Measurements from ENCODE around the gene GRIK4. TPM values are rescaled to one million over a fixed set of nuclear protein-coding genes. Genes with fewer than 3 reads are reported as not detected.

Gene GRIK4
- polyA plus RNA-seq, 2 donors, result 0.09 to 0.12 TPM

DNA sequence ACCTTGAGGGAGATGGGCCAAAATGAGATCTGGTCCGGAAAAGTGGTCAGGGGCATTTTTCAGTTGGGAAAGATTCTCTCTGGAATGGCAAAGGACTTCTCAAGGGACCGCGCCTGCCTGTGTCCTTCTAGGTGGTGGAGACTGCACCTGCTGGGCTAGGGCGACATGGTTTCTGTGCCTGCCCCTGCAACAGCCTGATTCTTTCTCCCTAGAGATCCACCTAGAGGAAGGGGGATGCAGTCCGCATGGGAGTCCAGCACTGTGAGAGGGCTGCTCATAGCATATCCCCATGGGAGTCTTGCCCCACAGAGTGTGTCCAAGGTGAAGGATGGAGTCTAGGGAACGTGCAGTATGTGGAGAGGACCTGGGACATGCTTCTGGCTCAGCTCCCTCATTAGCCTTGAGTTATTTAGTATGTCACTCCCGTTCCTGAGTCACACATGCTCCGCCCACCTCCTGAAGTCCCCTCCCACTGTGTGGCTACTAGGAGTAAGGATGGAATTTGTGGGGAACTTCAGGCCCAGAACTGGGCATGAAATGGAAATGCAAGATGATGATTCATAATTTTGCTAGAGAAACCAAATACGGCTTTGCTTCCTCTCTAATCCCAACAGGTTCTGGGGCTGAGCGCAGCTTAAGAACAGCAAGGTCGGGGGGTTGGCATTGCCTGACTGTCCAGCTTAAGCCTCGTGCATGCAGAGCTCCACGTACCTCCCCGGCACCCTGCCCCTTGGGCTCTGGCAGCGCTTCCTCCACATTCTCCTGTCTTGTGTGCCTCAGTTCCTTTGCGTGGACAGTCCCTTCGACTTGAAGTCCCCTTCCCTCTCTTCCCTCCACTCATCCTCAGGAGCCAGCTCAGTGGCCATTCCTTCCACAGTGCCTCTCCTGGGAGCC is 35.0 kb downstream of the GRIK4 start:
- H3K9me3 ChIP-seq (ENCODE audit: control insufficient read depth in 2 of 2, insufficient read depth in 1 of 2, low read depth in 1 of 2, low read length in 1 of 2), result no peaks in the 10 kb centered on the region
- no peak overlapping the region for H3K4me3 ChIP-seq (ENCODE audit: low read depth in 1 of 2, low read length in 2 of 2)
- H3K27ac ChIP-seq (ENCODE audit: low read depth in 2 of 2, low read length in 1 of 2), result peak overlapping the region; percentile 28 to 61
- WGBS, 2 donors, result 61% methylated on average over 17 of the region's 17 CpGs
- no peaks in the 10 kb centered on the region for H3K27me3 ChIP-seq (ENCODE audit: control insufficient read depth in 1 of 2, insufficient read depth in 2 of 2, low read length in 2 of 2)
- no peaks in the 10 kb centered on the region for H3K36me3 ChIP-seq (ENCODE audit: control insufficient read depth in 2 of 2, insufficient read depth in 2 of 2, low read length in 1 of 2)
- H3K4me1 ChIP-seq (ENCODE audit: control insufficient read depth in 2 of 2, insufficient read depth in 2 of 2, low read length in 1 of 2), result peaks cover 8 to 17% of the 10 kb centered on the region in 2 donors

DNA sequence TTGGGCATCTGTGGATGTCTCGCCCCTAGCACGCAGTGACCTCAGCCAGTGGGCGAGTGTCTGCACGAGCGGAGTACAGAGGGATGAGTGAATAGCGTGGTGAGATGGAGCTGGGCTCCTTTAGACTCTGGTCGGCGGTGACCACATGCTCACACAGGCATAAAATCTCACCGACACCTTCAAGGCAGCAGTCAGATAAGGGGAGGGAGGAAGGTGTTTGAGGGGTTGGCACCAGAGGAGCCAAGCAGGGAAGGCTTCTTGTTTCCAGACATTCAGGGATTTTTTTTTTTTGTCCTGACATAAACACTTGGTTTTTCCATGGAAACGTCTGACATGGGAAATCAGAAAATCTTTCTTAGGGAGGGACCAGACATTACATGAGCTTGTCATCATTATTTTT is 35.8 kb downstream of the GRIK4 start:
- peak overlapping the region; percentile 14 to 61 for H3K27ac ChIP-seq (ENCODE audit: low read depth in 2 of 2, low read length in 1 of 2)

GRCh38 chr11:120547811-120548681 is 36.5 kb downstream of the GRIK4 start:
- 34 to 42% methylated on average over 15 of the region's 15 CpGs for WGBS, 2 donors
- peak overlapping the region in 1 of 2 donors; percentile 69 for H3K27ac ChIP-seq (ENCODE audit: low read depth in 2 of 2, low read length in 1 of 2)
- H3K4me3 ChIP-seq (ENCODE audit: low read depth in 1 of 2, low read length in 2 of 2), result no peak overlapping the region

More for the DNA sequence above, 35.8 kb downstream of the GRIK4 start:
- Histone ChIP-seq H3K4me1 (ENCODE audit: control insufficient read depth in 2 of 2, insufficient read depth in 2 of 2, low read length in 1 of 2) (peaks cover 8 to 17% of the 10 kb centered on the region in 2 donors), H3K4me3 (ENCODE audit: low read depth in 1 of 2, low read length in 2 of 2) (no peak overlapping the region), H3K9me3 (ENCODE audit: control insufficient read depth in 2 of 2, insufficient read depth in 1 of 2, low read depth in 1 of 2, low read length in 1 of 2) (no peaks in the 10 kb centered on the region), H3K36me3 (ENCODE audit: control insufficient read depth in 2 of 2, insufficient read depth in 2 of 2, low read length in 1 of 2) (no peaks in the 10 kb centered on the region), H3K27me3 (ENCODE audit: control insufficient read depth in 1 of 2, insufficient read depth in 2 of 2, low read length in 2 of 2) (no peaks in the 10 kb centered on the region)
- WGBS, 2 donors, result 56 to 57% methylated on average over 10 of the region's 10 CpGs

DNA sequence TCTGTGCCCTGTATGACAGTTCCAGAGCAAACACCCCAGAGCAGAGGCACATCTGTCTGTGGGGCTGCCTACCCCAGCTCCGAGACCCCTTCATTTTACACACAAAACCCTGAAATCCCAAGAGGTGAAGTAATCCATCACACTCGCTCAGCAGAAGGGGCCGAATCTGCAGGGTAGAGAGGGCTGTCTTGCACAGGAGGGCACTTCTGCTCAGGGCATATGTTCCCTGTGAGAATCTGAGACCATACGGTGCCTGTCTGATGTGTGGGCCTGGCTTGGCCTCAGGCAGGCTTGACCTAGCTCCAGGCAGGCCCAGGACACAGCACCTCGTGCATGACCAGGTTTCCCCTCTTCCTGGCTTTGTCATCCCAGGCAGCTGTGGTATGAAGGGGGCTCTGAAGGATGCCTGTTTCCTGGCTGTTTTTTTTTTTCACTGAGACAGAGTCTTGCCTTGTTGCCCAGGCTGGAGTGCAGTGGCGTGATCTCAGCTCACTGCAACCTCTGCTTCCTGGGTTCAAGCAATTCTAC is 37.2 kb downstream of the GRIK4 start:
- no peak overlapping the region for H3K27ac ChIP-seq (ENCODE audit: low read depth in 2 of 2, low read length in 1 of 2)

More at GRCh38 chr11:120547811-120548681, 36.5 kb downstream of the GRIK4 start:
- no peaks in the 10 kb centered on the region for H3K27me3 ChIP-seq (ENCODE audit: control insufficient read depth in 1 of 2, insufficient read depth in 2 of 2, low read length in 2 of 2)
- no peaks in the 10 kb centered on the region for H3K36me3 ChIP-seq (ENCODE audit: control insufficient read depth in 2 of 2, insufficient read depth in 2 of 2, low read length in 1 of 2)
- H3K9me3 ChIP-seq (ENCODE audit: control insufficient read depth in 2 of 2, insufficient read depth in 1 of 2, low read depth in 1 of 2, low read length in 1 of 2), result no peaks in the 10 kb centered on the region
- H3K4me1 ChIP-seq (ENCODE audit: control insufficient read depth in 2 of 2, insufficient read depth in 2 of 2, low read length in 1 of 2), result peaks cover 8 to 17% of the 10 kb centered on the region in 2 donors

DNA sequence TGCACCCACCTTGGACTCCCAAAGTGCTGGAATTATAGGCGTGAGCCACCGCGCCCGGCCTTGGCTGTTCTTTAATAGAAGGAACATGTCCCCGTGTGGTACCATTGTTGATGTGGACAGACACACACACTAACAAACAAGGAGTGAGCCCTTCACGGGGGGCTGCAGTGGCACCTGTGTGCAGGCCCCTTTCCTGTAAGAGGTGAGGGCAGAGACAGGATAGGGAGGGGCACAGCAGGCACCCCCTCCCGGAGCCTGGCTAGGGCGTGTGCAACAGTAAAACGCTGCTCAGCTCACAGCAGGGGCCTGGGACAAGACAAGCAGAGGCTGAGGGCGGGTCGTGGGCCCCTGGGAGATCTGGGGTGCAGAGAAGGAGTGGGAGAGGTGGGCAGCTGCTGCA is 37.8 kb downstream of the GRIK4 start:
- Histone ChIP-seq H3K27me3 (ENCODE audit: control insufficient read depth in 1 of 2, insufficient read depth in 2 of 2, low read length in 2 of 2) (no peaks in the 10 kb centered on the region), H3K4me1 (ENCODE audit: control insufficient read depth in 2 of 2, insufficient read depth in 2 of 2, low read length in 1 of 2) (peaks cover 8 to 17% of the 10 kb centered on the region in 2 donors), H3K9me3 (ENCODE audit: control insufficient read depth in 2 of 2, insufficient read depth in 1 of 2, low read depth in 1 of 2, low read length in 1 of 2) (no peaks in the 10 kb centered on the region), H3K27ac (ENCODE audit: low read depth in 2 of 2, low read length in 1 of 2) (no peak overlapping the region), H3K36me3 (ENCODE audit: control insufficient read depth in 2 of 2, insufficient read depth in 2 of 2, low read length in 1 of 2) (no peaks in the 10 kb centered on the region), H3K4me3 (ENCODE audit: low read depth in 1 of 2, low read length in 2 of 2) (no peak overlapping the region)
- 79 to 87% methylated on average over 11 of the region's 11 CpGs for WGBS, 2 donors

More for the DNA sequence above, 37.2 kb downstream of the GRIK4 start:
- Histone ChIP-seq H3K27me3 (ENCODE audit: control insufficient read depth in 1 of 2, insufficient read depth in 2 of 2, low read length in 2 of 2) (no peaks in the 10 kb centered on the region), H3K4me1 (ENCODE audit: control insufficient read depth in 2 of 2, insufficient read depth in 2 of 2, low read length in 1 of 2) (peaks cover 8 to 17% of the 10 kb centered on the region in 2 donors), H3K36me3 (ENCODE audit: control insufficient read depth in 2 of 2, insufficient read depth in 2 of 2, low read length in 1 of 2) (no peaks in the 10 kb centered on the region), H3K4me3 (ENCODE audit: low read depth in 1 of 2, low read length in 2 of 2) (no peak overlapping the region), H3K9me3 (ENCODE audit: control insufficient read depth in 2 of 2, insufficient read depth in 1 of 2, low read depth in 1 of 2, low read length in 1 of 2) (no peaks in the 10 kb centered on the region)
- WGBS, 2 donors, result 78 to 79% methylated on average over 6 of the region's 6 CpGs

DNA sequence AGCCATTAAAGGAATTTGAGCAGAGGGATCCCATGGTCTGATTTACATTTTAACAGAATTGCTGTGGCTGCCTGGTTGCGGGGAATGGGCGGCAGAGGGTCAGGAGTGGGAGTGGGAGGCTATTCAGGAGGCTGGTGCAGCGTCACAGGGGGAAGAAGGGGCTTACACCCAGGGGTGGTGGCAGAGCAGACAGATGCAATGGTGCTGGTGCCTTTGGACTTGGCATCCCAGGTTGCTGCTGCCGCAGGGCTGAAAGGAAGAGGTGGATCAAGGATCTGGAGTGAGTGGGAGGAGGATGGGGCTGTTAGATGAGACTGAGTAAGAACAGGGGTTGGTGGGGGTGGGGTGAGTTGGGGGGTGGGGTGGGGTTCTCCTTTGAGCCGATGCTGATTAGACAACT is 38.5 kb downstream of the GRIK4 start:
- no peaks in the 10 kb centered on the region for H3K36me3 ChIP-seq (ENCODE audit: control insufficient read depth in 2 of 2, insufficient read depth in 2 of 2, low read length in 1 of 2)
- H3K27me3 ChIP-seq (ENCODE audit: control insufficient read depth in 1 of 2, insufficient read depth in 2 of 2, low read length in 2 of 2), result no peaks in the 10 kb centered on the region
- no peaks in the 10 kb centered on the region for H3K9me3 ChIP-seq (ENCODE audit: control insufficient read depth in 2 of 2, insufficient read depth in 1 of 2, low read depth in 1 of 2, low read length in 1 of 2)
- peaks cover 8 to 17% of the 10 kb centered on the region in 2 donors for H3K4me1 ChIP-seq (ENCODE audit: control insufficient read depth in 2 of 2, insufficient read depth in 2 of 2, low read length in 1 of 2)
- H3K4me3 ChIP-seq (ENCODE audit: low read depth in 1 of 2, low read length in 2 of 2), result no peak overlapping the region
- WGBS, 2 donors, result 81 to 82% methylated on average over 5 of the region's 5 CpGs
- no peak overlapping the region for H3K27ac ChIP-seq (ENCODE audit: low read depth in 2 of 2, low read length in 1 of 2)

DNA sequence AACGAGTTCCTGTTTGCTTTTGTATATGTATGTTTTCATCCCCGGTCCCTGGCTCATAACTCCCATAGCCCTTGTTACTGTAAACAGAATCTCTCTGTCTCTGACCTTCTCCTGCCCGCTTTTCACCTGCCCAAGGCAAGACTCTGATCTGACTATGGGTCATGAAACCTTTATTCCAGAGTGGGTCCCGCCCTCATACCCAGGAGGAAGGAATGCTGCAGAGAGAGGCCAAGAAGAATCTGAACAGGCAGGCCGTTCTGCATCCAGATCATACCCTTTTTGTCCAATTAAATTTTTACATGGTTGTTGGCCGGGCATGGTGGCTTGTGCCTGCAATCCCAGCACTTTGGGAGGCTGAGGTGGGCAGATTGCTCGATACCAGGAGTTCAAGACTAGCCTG is 39.6 kb downstream of the GRIK4 start:
- no peaks in the 10 kb centered on the region for H3K36me3 ChIP-seq (ENCODE audit: control insufficient read depth in 2 of 2, insufficient read depth in 2 of 2, low read length in 1 of 2)
- WGBS, 2 donors, result 77 to 85% methylated on average over 7 of the region's 7 CpGs

DNA sequence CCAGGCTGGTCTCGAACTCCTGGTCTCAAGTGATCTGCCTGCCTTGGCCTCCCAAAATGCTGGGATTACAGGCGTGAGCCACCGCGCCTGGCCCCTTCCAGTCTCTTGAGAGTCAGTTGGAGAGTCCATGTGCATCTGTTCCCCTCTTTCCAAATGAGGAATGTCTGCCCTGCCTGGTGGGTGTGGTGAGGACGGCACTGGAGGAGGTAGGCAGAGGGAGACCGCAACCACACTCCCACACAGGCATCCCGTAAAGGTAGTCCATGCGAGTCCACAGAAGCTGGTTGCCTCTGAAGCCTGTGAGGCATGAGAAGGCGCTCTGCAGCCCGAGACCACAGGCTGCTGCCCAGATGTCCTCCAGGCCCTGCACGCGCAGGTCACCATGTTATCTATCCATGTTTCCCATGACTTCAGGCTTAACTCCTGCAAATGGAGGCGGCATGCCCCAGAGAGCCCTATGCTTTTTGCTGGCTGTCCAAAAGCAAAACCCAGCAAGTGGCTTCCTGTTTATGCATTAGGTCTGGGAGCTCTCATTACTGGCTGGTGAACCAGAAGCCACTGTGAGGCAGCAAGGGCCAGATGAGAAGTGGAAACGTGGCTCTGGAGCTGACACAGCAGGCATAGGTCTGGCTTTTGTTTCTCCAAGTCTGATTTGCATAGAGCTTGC is 43.4 kb downstream of the GRIK4 start:
- Histone ChIP-seq H3K36me3 (ENCODE audit: control insufficient read depth in 2 of 2, insufficient read depth in 2 of 2, low read length in 1 of 2) (no peaks in the 10 kb centered on the region), H3K27ac (ENCODE audit: low read depth in 2 of 2, low read length in 1 of 2) (no peak overlapping the region), H3K9me3 (ENCODE audit: control insufficient read depth in 2 of 2, insufficient read depth in 1 of 2, low read depth in 1 of 2, low read length in 1 of 2) (no peaks in the 10 kb centered on the region), H3K4me3 (ENCODE audit: low read depth in 1 of 2, low read length in 2 of 2) (no peak overlapping the region), H3K27me3 (ENCODE audit: control insufficient read depth in 1 of 2, insufficient read depth in 2 of 2, low read length in 2 of 2) (no peaks in the 10 kb centered on the region), H3K4me1 (ENCODE audit: control insufficient read depth in 2 of 2, insufficient read depth in 2 of 2, low read length in 1 of 2) (no peaks in the 10 kb centered on the region)
- WGBS, 2 donors, result 90 to 92% methylated on average over 14 of the region's 14 CpGs

More for the DNA sequence above, 39.6 kb downstream of the GRIK4 start:
- H3K4me1 ChIP-seq (ENCODE audit: control insufficient read depth in 2 of 2, insufficient read depth in 2 of 2, low read length in 1 of 2), result peaks cover 6 to 16% of the 10 kb centered on the region in 2 donors
- no peaks in the 10 kb centered on the region for H3K27me3 ChIP-seq (ENCODE audit: control insufficient read depth in 1 of 2, insufficient read depth in 2 of 2, low read length in 2 of 2)
- H3K27ac ChIP-seq (ENCODE audit: low read depth in 2 of 2, low read length in 1 of 2), result no peak overlapping the region
- H3K4me3 ChIP-seq (ENCODE audit: low read depth in 1 of 2, low read length in 2 of 2), result no peak overlapping the region
- no peaks in the 10 kb centered on the region for H3K9me3 ChIP-seq (ENCODE audit: control insufficient read depth in 2 of 2, insufficient read depth in 1 of 2, low read depth in 1 of 2, low read length in 1 of 2)

DNA sequence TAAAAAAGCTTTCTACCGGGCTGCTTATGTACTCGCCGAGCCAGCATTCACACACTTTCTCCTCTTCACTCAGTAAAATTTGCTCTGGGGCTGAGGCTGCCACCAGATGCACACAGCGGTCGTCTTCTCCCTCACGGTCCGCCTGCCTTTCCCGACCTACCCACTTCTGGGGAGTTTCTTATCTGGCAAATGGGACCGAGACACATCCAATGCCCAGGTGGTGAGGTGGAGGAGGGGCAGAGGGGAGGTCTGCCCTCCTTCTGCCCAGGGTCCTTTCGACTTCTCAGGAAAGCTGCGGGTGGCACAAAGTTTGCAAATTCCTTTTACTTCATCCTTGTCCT is 43.9 kb downstream of the GRIK4 start:
- Histone ChIP-seq H3K27ac (ENCODE audit: low read depth in 2 of 2, low read length in 1 of 2) (no peak overlapping the region), H3K36me3 (ENCODE audit: control insufficient read depth in 2 of 2, insufficient read depth in 2 of 2, low read length in 1 of 2) (no peaks in the 10 kb centered on the region), H3K4me1 (ENCODE audit: control insufficient read depth in 2 of 2, insufficient read depth in 2 of 2, low read length in 1 of 2) (no peaks in the 10 kb centered on the region), H3K27me3 (ENCODE audit: control insufficient read depth in 1 of 2, insufficient read depth in 2 of 2, low read length in 2 of 2) (no peaks in the 10 kb centered on the region), H3K4me3 (ENCODE audit: low read depth in 1 of 2, low read length in 2 of 2) (no peak overlapping the region), H3K9me3 (ENCODE audit: control insufficient read depth in 2 of 2, insufficient read depth in 1 of 2, low read depth in 1 of 2, low read length in 1 of 2) (no peaks in the 10 kb centered on the region)
- WGBS, 2 donors, result 70 to 81% methylated on average over 11 of the region's 11 CpGs
